Measurements from ENCODE around the gene PLXNB1.

Gene PLXNB1

GRCh38 chr3:48367201-48367600, 62.7 kb downstream of the PLXNB1 start:
- no peak for DNase-seq (ENCODE audit: low spot score)

- no peak for DNase-seq (ENCODE audit: low spot score)
These were observed 65.0 kb downstream of the PLXNB1 start for GRCh38 chr3:48364840-48365239.

- DNase-seq (ENCODE audit: low spot score) = no peak
These were observed 68.0 kb downstream of the PLXNB1 start for GRCh38 chr3:48361928-48362327.

- DNase-seq (ENCODE audit: low spot score) = no peak
These were observed 73.5 kb downstream of the PLXNB1 start for GRCh38 chr3:48356419-48356818.

- DNase-seq (ENCODE audit: low spot score) = no peak
These were observed 75.9 kb downstream of the PLXNB1 start for GRCh38 chr3:48353987-48354386.
